GM23248 (cell line): ENCODE measurements around the gene TCEA2.

Source experiments
- EZH2 ChIP-seq: fragments of 200-600 bp; sonication (generic); IDR thresholded peaks from 2 replicates; pipeline ENCODE4 v1.6.1; 2018; ENCODE audit warnings: antibody characterized with exemption, mild to moderate bottlenecking; ENCODE audit not compliant: insufficient read depth, poor library complexity, severe bottlenecking
- EZH2phosphoT487 ChIP-seq: fragments of 200-600 bp; sonication (generic); IDR thresholded peaks from 2 replicates; pipeline ENCODE4 v1.6.1; 2018; ENCODE audit warnings: antibody characterized with exemption, moderate library complexity, mild to moderate bottlenecking, low read depth; ENCODE audit not compliant: insufficient read depth

DNA sequence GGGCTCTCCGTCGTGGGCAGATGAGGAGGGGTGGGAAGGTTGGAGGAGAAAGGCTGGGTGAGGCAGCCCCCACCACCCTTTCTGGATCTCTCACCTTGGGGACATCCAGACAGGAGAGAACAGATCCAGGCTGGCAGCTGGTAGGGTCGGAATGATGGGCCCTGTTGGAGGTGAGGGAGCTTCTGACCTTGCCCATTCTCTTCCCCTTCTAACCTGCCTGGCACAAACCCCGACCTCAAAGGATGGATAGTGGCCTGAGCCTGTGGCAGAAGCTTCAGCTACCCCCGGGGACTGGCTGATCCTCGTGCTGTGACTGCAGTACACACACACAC lies 50.4 kb downstream of the TCEA2 start:
- no peak for TF ChIP-seq EZH2
- no peak for TF ChIP-seq EZH2phosphoT487
